ENCODE data around the gene SLC6A12.

Gene SLC6A12

GRCh38 chr12:145369-145960 is 68.5 kb downstream of the SLC6A12 start:
- Histone ChIP-seq H3K27me3 (peaks cover 0 to 5% of the 10 kb centered on the region in 2 donors), H3K4me1 (peaks cover 0 to 5% (median 0%) of the 10 kb centered on the region in 4 donors), H3K27ac (no peak overlapping the region), H3K36me3 (no peaks in the 10 kb centered on the region), H3K9me3 (no peaks in the 10 kb centered on the region), H3K4me3 (no peak overlapping the region)
- TF ChIP-seq CTCF (IDR thresholded peaks at IDR 0.05): no peak
- no peak for DNase-seq
- intact Hi-C loops (cut with DNase I; ENCODE audit: low total_unique reads): no loop called here

- Histone ChIP-seq H3K36me3 (no peaks in the 10 kb centered on the region), H3K4me3 (no peak overlapping the region), H3K27me3 (peaks cover 0 to 12% of the 10 kb centered on the region in 2 donors), H3K27ac (no peak overlapping the region), H3K4me1 (peaks cover 0 to 5% (median 0%) of the 10 kb centered on the region in 4 donors), H3K9me3 (no peaks in the 10 kb centered on the region)
- intact Hi-C loops (cut with DNase I; ENCODE audit: low total_unique reads): no loop called here
- no peak for TF ChIP-seq CTCF (IDR thresholded peaks at IDR 0.05)
- DNase-seq: no peak
Measured at GRCh38 chr12:144650-145284, 69.2 kb downstream of the SLC6A12 start.

- intact Hi-C loops (cut with DNase I; ENCODE audit: low total_unique reads): no loop called here
- H3K27me3 ChIP-seq: peaks cover 0 to 19% of the 10 kb centered on the region in 2 donors
- H3K27ac ChIP-seq: no peak overlapping the region
- H3K9me3 ChIP-seq: no peaks in the 10 kb centered on the region
- H3K36me3 ChIP-seq: no peaks in the 10 kb centered on the region
- no peak for DNase-seq
- peaks cover 0 to 7% (median 2%) of the 10 kb centered on the region in 4 donors for H3K4me1 ChIP-seq
- no peak overlapping the region for H3K4me3 ChIP-seq
- no peak for TF ChIP-seq CTCF (IDR thresholded peaks at IDR 0.05)
Measured at GRCh38 chr12:143964-144649, 69.8 kb downstream of the SLC6A12 start.

GRCh38 chr12:140162-140561 is 73.8 kb downstream of the SLC6A12 start:
- Histone ChIP-seq H3K27ac (no peak overlapping the region), H3K36me3 (no peaks in the 10 kb centered on the region), H3K4me1 (peaks cover 0 to 11% (median 8%) of the 10 kb centered on the region in 4 donors), H3K9me3 (no peaks in the 10 kb centered on the region), H3K4me3 (no peak overlapping the region), H3K27me3 (peaks cover 0 to 44% of the 10 kb centered on the region in 2 donors)
- no peak for DNase-seq
- intact Hi-C loops (cut with DNase I; ENCODE audit: low total_unique reads): no loop called here
- no peak for TF ChIP-seq CTCF (IDR thresholded peaks at IDR 0.05)
